HG03571 (cell line): ENCODE measurements around the gene ZSCAN1.

ENCODE experiments used
- ATAC-seq: cut with Tn5 transposase; IDR thresholded peaks from one replicate; pipeline ENCODE4 v1.9.1; 2021; ENCODE audit not compliant: unreplicated experiment

ZSCAN1 gene

GRCh38 chr19:58067240-58067912, 33.6 kb downstream of the ZSCAN1 start:
- ATAC-seq, result no peak

GRCh38 chr19:58079792-58080191, 46.0 kb downstream of the ZSCAN1 start:
- no peak for ATAC-seq

- ATAC-seq, result no peak
Observed at GRCh38 chr19:58083021-58083420, 49.2 kb downstream of the ZSCAN1 start.

- ATAC-seq, result no peak
Observed at GRCh38 chr19:58084596-58085347, 50.9 kb downstream of the ZSCAN1 start.

GRCh38 chr19:58085348-58085875, 51.6 kb downstream of the ZSCAN1 start:
- ATAC-seq, result no peak

- ATAC-seq, result no peak
Observed at GRCh38 chr19:58086825-58087710, 53.2 kb downstream of the ZSCAN1 start.

- ATAC-seq, result no peak
Observed at GRCh38 chr19:58088521-58089052, 54.8 kb downstream of the ZSCAN1 start.

GRCh38 chr19:58089846-58090245, 56.0 kb downstream of the ZSCAN1 start:
- no peak for ATAC-seq

GRCh38 chr19:58091251-58091995, 57.6 kb downstream of the ZSCAN1 start:
- ATAC-seq, result no peak

- no peak for ATAC-seq
Observed at GRCh38 chr19:58093071-58093470, 59.2 kb downstream of the ZSCAN1 start.

- ATAC-seq, result no peak
Observed at GRCh38 chr19:58095328-58095727, 61.5 kb downstream of the ZSCAN1 start.

- no peak for ATAC-seq
Observed at GRCh38 chr19:58096884-58097283, 63.1 kb downstream of the ZSCAN1 start.

GRCh38 chr19:58097349-58097748, 63.5 kb downstream of the ZSCAN1 start:
- ATAC-seq, result no peak

GRCh38 chr19:58097781-58098681, 64.2 kb downstream of the ZSCAN1 start, which contains the start of gene ZSCAN18:
ZSCAN18 (minus strand) TSS chr19:58098231; CDS start chr19:58090267, 7,964 bp downstream.
- ATAC-seq, result peak; percentile 59

GRCh38 chr19:58098682-58098998, 64.8 kb downstream of the ZSCAN1 start:
- ATAC-seq, result no peak
